NCI-H2227 (cell line): ENCODE results near the gene TMPRSS11F.
"Not testable (repeated sequence)": the region's sequence is repeated elsewhere in the genome, so short reads cannot be mapped to it uniquely, and the experiment has no call there.

Experiments used
- DNase-seq: peaks from one replicate; lab custom pipeline; 2025; ENCODE audit not compliant: unreplicated experiment; lab: John Stamatoyannopoulos, UW

TMPRSS11F gene

GRCh38 chr4:68129793-68130192 is at the start of gene TMPRSS11F:
TSS of gene TMPRSS11F (minus strand) at chr4:68129869. CDS start at chr4:68129820, 49 bp downstream.
- DNase-seq: no peak

- DNase-seq: no peak
Observed at GRCh38 chr4:68176904-68177303, 47.2 kb upstream of the TMPRSS11F start.

DNA sequence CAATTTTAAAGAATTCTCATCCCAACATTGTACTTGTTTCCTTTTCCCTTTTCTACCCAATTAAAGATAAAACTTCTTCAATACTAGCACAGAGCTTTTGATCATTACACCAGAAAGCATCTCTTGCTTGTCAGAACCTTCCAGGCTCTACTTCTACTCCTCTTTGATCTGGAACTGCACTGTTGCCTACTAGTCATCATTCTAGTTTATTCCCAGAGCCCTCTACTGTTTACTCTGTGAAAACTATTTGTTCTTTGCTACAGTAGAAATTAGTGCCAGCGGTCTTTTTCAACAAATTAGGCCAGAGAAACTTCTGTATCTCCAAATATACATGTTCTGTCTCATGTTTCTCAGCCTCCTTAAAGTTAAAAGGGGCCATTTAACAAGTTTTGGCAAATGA is 46.8 kb upstream of the TMPRSS11F start:
- no peak for DNase-seq

DNA sequence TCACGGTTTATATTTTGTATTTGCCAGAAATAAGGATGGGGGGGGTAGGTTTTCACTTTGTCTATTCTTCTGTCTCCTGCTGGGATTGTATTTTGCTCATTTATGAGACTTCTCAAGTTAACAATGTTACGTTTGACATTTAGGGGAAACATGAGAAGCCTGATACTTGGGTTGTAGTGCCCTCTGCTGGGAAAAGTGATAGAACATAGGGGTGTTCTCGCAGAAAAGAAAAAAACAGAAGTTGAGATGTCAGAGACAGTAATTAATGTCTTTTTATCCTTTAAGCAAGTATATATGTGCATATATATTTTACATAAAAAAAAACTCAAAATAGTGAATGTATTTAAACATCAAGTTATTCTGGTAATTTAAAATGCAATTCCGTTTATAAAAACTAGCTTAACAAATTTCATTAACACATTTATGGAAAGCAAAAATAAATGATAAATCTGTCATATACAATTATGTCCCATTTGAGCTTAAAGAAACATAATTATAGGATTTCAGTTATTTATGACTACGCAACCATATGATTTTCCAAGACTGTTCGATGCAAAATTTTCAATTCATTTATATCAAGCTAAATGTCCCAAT is 46.0 kb upstream of the TMPRSS11F start:
- DNase-seq: peak; percentile 34

- not testable (repeated sequence) for DNase-seq
Observed at GRCh38 chr4:68174389-68174788, 44.7 kb upstream of the TMPRSS11F start.

DNA sequence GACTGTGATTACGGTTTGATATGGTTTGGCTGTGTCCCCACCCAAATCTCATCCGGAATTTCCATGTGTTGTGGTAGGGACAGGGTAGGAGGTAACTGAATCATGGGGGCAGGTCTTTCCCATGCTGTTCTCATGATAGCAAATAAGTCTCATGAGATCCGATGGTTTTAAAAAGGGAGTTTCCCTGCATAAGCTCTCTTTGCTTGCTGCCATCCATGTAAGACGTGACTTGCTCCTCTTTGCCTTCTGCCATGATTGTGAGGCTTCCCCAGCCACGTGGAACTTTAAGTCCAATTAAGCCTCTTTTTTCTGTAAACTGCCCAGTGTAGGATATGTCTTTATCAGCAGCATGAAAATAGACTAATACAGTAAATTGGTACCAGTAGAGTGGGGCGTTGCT is 42.5 kb upstream of the TMPRSS11F start:
- not testable (repeated sequence) for DNase-seq

DNA sequence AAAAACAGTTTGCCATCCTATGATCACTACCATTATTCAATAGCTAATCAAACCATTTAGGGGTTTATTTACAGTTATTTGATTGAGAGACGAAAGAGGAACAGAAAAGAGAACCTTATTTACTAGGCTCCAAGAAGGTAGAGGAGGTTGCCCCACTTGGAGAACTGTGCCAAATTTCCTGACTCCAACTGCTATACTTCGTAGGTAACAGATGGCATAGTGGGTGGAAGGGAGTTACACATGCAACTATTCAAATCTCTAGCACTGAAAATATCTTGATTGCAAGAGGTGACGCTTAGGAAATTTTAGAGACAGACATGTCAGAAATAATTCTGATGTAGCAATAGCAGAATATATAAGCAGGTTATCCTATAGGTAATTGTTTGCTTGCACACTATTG is 38.0 kb upstream of the TMPRSS11F start:
- DNase-seq: no peak

DNA sequence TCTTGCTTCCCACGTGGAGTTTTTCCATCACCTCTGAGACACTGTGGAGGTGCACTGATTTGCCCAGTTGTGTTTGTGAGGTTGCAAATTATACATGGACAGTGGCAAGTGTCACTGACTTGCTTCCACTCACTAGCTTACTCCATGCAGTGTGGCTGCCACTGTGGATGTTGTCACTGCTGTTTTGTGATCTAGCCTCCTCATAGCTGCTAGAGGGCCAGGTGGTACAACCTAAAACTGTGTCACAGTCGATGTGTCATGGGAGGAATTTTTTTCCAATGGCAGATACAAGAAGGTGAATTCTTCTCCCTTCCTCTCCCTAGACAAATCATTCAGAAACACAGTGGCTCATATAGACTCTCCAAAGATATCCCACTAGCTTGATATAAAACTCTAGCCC is 37.5 kb upstream of the TMPRSS11F start:
- DNase-seq: no peak

- DNase-seq: no peak
Observed at GRCh38 chr4:68163754-68164153, 34.1 kb upstream of the TMPRSS11F start.

GRCh38 chr4:68162196-68162595 is 32.5 kb upstream of the TMPRSS11F start:
- DNase-seq: no peak

- DNase-seq: no peak
Observed at GRCh38 chr4:68152411-68152810, 22.7 kb upstream of the TMPRSS11F start.

DNA sequence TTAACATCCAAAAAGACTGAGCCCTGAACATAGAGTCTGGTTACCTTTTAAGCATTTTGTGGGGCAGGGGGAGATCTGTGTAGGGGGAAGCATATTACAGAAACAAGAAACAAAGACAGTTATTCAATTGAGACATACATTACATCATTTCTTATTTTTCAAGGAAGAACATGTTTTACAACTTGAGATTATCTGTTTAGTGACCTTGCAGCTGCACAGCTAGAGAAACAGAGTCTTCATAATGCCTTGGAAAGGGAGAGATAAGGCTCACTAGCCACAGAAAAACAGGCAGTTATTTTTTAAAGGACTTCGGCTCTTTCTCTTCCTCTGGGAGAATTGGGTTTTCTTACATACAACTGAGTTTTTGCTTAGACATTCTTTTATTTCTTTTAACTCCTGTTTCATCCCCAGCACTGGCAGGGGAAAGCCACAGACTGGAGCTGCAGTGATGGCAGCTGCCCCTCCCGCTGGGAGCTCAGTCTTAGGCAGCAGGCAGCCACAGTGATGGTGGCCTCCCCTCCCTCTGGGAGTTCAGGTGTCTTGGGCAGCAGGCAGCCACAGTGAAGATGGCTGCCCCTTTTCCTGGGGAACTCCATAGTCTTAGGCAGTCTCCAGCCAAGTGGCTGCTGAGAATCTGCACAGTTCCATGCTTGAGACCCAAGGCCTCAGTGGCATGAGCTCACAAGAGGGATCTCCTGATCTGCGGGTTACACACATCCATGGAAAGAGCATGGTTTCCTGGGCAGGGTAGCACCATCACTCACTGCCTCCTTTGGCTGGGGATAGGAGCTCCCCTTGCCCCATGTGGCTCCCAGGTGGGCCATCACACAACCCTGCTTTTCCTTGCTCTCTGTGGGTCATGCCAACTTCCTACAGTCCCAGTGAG is 19.4 kb upstream of the TMPRSS11F start:
- no peak for DNase-seq

DNA sequence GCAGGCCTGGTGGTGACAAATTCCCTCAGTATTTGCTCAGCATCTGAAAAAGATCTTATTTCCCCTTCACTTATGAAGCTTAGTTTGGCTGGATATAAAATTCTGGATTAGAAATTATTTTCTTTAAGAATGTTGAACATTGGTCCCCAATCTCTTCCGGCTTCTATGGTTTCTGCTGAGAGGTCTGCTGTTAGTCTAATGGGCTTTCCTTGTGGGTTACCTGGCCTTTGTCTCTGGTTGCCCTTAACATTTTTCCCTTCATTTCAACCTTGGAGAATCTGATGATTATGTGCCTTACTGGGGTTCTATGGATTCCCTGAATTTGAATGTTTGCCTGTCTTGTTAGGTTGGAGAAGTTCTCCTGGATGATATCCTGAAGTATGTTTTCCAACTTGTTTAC is 17.4 kb upstream of the TMPRSS11F start:
- DNase-seq: no peak

- DNase-seq: no peak
Observed at GRCh38 chr4:68145261-68145660, 15.6 kb upstream of the TMPRSS11F start.

DNA sequence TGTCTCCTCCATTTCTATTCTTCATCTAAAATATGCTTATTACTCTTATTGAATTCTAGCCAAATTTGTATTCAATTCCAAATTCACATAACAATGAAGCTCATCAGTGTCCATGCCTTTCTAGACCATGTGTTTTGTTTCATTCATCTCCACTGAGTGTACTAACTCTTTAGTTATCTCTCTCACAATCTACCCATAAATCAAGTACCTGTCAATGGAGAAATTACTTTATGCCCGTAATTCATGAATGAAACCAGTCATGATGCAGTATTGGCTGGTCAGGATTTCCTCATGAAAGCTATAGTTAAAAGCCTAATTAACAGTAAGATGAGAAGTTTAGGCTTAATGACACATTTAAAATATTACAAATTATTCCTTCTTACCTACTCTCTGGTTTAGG is 12.2 kb upstream of the TMPRSS11F start:
- no peak for DNase-seq

DNA sequence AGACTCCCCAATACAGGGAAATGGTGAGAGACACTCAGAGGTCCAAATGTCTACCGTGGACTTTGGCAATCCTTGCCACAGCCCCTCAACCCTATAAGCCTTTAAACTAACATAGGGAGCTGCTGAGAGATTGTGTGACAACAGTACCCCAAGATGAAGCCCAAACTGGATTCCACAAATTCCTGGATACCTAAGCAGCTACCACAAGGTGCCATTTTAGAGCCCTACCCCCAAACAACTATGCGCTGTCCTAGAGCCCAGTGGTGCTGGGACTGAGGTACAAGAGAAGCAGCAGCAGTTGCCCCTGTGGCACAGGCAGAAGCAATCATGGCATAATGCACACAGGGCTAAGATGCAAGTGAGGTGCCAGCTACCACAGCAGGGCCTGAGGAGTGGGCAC is 2.7 kb upstream of the TMPRSS11F start:
- no peak for DNase-seq

DNA sequence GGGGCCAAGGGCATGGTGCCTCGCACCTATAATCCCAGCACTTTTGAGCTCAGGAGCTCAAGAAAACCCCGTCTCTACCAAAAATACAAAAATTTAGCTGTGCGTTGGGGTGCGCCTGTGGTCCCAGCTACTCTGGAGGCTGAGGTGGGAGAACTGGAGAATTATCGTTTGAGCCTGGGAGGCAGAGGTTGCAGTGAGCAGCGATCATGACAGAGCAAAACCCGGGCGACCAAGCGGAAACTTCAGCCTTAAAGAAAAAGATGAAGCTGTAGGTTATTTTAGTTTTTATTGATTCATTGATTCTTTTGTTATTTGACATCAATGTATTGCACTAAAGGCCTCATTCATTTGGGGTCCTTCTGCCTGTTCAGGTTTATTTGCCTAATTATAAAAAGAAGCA is 5.4 kb downstream of the TMPRSS11F start:
- DNase-seq: no peak

- DNase-seq: no peak
Observed at GRCh38 chr4:68123525-68123924, 6.1 kb downstream of the TMPRSS11F start.

GRCh38 chr4:68119921-68120320 is 9.7 kb downstream of the TMPRSS11F start:
- no peak for DNase-seq

GRCh38 chr4:68110441-68110840 is 19.2 kb downstream of the TMPRSS11F start:
- no peak for DNase-seq

- no peak for DNase-seq
Observed at GRCh38 chr4:68109868-68110267, 19.8 kb downstream of the TMPRSS11F start.

DNA sequence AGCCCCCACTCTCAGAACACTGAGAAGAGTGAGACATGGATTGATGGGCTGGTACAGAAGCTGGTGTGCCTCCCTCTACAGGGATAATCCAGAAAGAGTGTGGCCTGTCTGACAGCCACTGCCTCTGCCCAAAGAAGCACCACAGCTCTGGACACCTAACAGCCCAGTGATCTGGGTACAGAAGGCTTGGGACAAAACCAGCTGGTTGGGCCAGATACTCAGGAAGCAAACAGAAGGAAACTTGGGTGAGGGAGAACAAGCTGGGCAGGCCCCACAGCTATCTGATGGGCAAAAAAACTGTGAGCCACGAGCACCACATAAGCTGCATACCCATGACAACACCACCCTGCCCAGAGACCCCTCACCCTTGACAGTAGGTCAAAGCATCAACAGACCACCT is 46.9 kb downstream of the TMPRSS11F start:
- no peak for DNase-seq

GRCh38 chr4:68079928-68080327 is 49.7 kb downstream of the TMPRSS11F start:
- no peak for DNase-seq
